Hair follicle dermal papilla cell (primary cell): ENCODE measurements around the gene IL22. TPM values are rescaled to one million over a fixed set of nuclear protein-coding genes. Genes with fewer than 3 reads are reported as not detected.

ENCODE experiments used
- total RNA-seq: library from RNA; depleted of rRNA; stranded (reverse); fragments of >200 nt; gene quantifications from 2 replicates; pipeline ENCODE4 v1.2.3, GENCODE V29; 2012

IL22 gene
- not detected in 2 replicates for total RNA-seq

GRCh38 chr12:68253504-68253903 is at the start of gene IL22:
IL22 (minus strand) TSS chr12:68253604; CDS start chr12:68253448, 156 bp downstream.

DNA sequence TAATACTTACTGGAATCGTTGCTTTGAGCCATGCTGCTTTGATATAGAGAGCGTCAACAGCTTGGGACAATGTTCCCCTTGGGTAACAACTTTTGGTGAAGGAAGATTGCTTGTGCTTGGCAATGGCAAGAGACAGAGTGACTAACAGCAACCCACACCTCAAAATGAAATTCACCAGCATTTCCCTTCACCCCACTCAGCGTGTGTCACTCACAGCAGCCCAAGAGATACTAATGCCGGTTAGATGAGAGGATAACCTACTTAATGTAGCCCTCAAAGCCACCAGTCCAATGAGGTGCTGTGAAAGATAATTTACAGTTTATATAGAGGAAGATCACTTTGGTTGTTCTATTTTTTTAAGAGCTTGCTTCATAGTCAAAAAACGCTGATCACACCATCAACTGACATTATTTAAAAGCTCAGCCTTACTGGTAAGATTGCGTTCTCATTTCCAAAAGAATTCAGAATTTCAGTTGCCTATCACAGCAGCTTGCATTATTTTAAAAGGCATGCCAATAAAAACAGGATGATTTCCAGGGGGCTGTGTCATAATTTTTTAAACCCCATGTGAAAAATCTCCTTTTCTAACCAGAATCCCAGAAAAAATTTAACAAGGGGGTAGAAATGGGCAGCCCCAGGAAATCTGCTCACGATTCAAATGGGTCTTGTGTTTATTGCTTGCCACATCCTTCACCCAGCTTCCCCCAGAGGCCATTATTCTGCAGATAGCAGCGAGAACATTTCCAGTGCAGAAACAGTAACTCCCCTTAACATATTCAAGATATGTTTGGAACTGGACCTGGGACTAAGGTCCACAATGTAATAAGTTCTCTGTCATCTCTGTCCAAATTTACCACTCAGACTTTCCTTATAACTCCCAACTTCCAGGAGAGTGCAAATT is 27.6 kb downstream of the IL22 start, which contains the start of gene IL26:
IL26 (minus strand) TSS at position 235 of the 901 bp plus-strand sequence; CDS start at position 181, 54 bp downstream.

Other genes with a start within 250 kb of the IL22 start
- not detected in 2 replicates for gene IFNG, start 93.9 kb downstream of the IL22 start, total RNA-seq
- gene IL26, start 27.8 kb downstream of the IL22 start, total RNA-seq, result not detected in 2 replicates
- 9.1 and 14.4 TPM in 2 replicates for gene MDM1, start 78.8 kb upstream of the IL22 start, total RNA-seq